Left ventricle myocardium superior (tissue), 1 donor: ENCODE measurements around the gene SET. TPM values are rescaled to one million over a fixed set of nuclear protein-coding genes. Genes with fewer than 3 reads are reported as not detected.
"Not testable (repeated sequence)": the region's sequence is repeated elsewhere in the genome, so short reads cannot be mapped to it uniquely, and the experiment has no call there.

Source experiments
- ATAC-seq: fragments of 200-7000 bp; cut with Tn5 transposase; one replicate; pipeline ENCODE4 v1.9.1; 2020; ENCODE audit warnings: mild to moderate bottlenecking, moderate library complexity
- DNase-seq: peaks from one replicate; pipeline ENCODE4 v3.0.0-alpha.2; 2020
- intact Hi-C: fragments of 100-400 bp; cut with micrococcal nuclease; formaldehyde crosslinking; loops from one replicate; pipeline ENCODE4 v1.11.0; 2022
- total RNA-seq: library from RNA; stranded (reverse); fragmentation: NEBNext Ultra II Directional; extraction: Animal tissue kit (Norgen Biotek cat#: 25700); gene quantifications from one replicate; pipeline ENCODE4 v1.2.1, GENCODE V29; 2021
- donor health status: DM: no; HTN: yes; CAD: no; lungs with severe emphysema.

SET gene
- total RNA-seq, 1 donor from 2014 or later, result 201 TPM

- peak; percentile 55 for ATAC-seq
- peak; percentile 80 for DNase-seq
- intact Hi-C loops, result no loop called here
These were observed 4.5 kb upstream of the SET start for GRCh38 chr9:128684325-128685199.

- DNase-seq (no peak), ATAC-seq (no peak)
- intact Hi-C loops, result no loop called here
These were observed 3.2 kb upstream of the SET start for GRCh38 chr9:128685636-128686489.

DNA sequence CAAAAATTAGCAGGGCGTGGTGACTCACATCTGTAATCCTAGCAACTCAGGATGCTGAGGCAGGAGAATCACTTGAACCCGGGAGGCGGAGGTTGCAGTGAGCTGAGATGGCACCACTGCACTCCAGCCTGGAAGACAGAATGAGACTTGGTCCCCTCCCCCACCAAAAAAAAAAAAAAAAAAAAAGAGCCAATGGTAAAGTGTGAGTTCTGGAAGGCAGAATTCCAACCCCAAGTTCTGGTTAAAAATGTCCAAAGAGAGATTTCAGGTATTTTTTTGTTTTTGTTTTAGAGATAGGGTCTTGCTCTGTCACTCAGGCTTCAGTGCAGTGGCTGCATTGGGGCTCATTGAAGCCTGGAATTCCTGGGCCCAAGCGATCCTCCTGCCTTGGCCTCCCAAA, 1.6 kb upstream of the SET start:
- intact Hi-C loops, result no loop called here
- no peak for DNase-seq
- no peak for ATAC-seq

GRCh38 chr9:128689293-128689774, 312 bp downstream of the SET start:
- DNase-seq, result peak; percentile 79
- intact Hi-C loops, result no loop called here
- ATAC-seq, result peak; percentile 26

- ATAC-seq (no peak), DNase-seq (peak; percentile 47)
- intact Hi-C loops, result no loop called here
These were observed 1.0 kb downstream of the SET start for GRCh38 chr9:128689820-128690683.

DNA sequence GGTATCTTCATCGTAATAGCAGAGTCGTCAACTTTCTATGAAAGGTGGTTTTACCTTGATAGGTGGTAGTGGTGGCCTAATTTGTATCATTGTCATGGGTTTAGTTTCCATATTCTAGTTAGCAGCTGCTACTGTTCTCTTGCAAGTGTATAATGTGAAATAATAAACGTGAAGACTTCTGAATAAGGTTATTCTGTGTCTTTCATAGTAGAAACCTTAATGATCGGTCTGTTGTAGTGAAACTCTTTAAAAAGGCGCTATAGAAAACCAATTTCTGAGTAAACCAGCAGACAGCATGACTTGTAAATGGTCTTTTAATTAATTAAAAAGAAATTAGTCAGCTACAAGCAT, 1.6 kb downstream of the SET start:
- ATAC-seq (no peak), DNase-seq (no peak)
- intact Hi-C loops, result no loop called here

DNA sequence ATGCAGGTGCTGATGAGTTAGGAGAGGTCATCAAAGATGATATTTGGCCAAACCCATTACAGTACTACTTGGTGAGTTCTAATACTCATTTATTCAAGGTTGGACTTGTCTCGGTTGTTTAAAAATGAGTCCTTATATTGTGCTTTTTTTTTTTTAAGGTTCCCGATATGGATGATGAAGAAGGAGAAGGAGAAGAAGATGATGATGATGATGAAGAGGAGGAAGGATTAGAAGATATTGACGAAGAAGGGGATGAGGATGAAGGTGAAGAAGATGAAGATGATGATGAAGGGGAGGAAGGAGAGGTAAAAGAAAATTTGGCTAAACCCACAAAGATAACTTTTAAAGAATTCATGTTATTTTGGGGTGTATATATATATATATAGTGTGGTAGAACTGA, 4.7 kb downstream of the SET start:
- not testable (repeated sequence) for ATAC-seq

DNA sequence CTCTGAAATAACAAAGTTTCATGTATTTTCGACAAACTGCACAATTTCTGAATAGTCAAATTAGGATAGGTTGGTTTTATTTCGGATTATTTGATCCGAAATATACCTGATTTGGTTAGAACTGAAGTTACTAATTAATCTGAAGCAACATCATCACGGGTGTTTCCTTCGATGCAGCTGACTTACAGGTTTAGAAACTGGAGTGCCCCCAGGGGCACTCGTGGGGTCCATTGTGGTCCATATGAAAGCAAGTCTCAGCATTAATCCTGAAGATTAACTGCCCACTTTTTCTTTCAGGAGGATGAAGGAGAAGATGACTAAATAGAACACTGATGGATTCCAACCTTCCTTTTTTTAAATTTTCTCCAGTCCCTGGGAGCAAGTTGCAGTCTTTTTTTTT, 5.3 kb downstream of the SET start:
- DNase-seq, result peak; percentile 3
- intact Hi-C loops, result no loop called here
- no peak for ATAC-seq

More for the DNA sequence above, 4.7 kb downstream of the SET start:
- DNase-seq, intact Hi-C loops: not testable (repeated sequence)

- ATAC-seq, result no peak
- intact Hi-C loops, result no loop called here
- no peak for DNase-seq
These were observed 8.1 kb downstream of the SET start for GRCh38 chr9:128696923-128697707.

GRCh38 chr9:128699096-128699795, 10.2 kb downstream of the SET start:
- intact Hi-C loops, ATAC-seq: not testable (repeated sequence)
- DNase-seq, result peak; percentile 22

- intact Hi-C loops, result no loop called here
- peak; percentile 24 for DNase-seq
- ATAC-seq, result no peak
These were observed 12.3 kb downstream of the SET start for GRCh38 chr9:128701227-128701854.

- intact Hi-C loops, result no loop called here
- DNase-seq, result peak; percentile 93
- peak; percentile 90 for ATAC-seq
These were observed 13.5 kb downstream of the SET start, which contains the start of gene PKN3 for GRCh38 chr9:128702445-128702948. PKN3 (plus strand) TSS chr9:128702503; CDS start chr9:128702916, 413 bp downstream.

- DNase-seq, result peak; percentile 57
- peak; percentile 26 for ATAC-seq
- intact Hi-C loops, result no loop called here
These were observed 14.1 kb downstream of the SET start for GRCh38 chr9:128702949-128703615.

- intact Hi-C loops, result no loop called here
These were observed 14.8 kb downstream of the SET start for GRCh38 chr9:128703616-128704355.

DNA sequence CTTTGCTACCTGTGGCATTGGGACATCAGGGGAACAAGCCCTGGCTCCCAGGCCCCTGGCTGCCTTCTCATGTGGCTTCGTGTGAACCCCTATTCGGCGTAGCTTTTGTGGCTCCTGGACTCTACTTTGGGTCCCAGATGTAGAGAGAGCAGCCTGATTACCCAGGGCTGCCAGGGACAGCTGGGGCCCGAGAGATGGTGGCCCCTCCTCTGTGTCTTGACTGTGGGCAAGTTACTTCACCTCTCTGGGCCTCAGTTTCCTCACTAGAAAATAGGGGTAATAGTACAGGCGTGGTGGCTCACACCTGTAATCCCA, 15.3 kb downstream of the SET start:
- intact Hi-C loops, result no loop called here
- DNase-seq (peak; percentile 17), ATAC-seq (no peak)

More at GRCh38 chr9:128703616-128704355, 14.8 kb downstream of the SET start:
- ATAC-seq, result peak; percentile 49
- peak; percentile 69 for DNase-seq
